ENCODE results near the gene RALGAPA2. TPM values are rescaled to one million over a fixed set of nuclear protein-coding genes. Genes with fewer than 3 reads are reported as not detected.
A peak's percentile ranks its signal among the peaks of the same experiment; 100 is the strongest.
"Not testable (repeated sequence)": the region's sequence is repeated elsewhere in the genome, so short reads cannot be mapped to it uniquely, and the experiment has no call there.

RALGAPA2 gene
- total RNA-seq, 1 donor from 2014 or later: 22.1 TPM

- Mint-ChIP-seq H3K4me3 (ENCODE audit: low read depth) (no peak overlapping the region), H3K36me3 (ENCODE audit: low read depth) (peaks cover 29% of the 10 kb centered on the region), H3K4me1 (ENCODE audit: low read depth) (peaks cover 34% of the 10 kb centered on the region), H3K9me3 (no peaks in the 10 kb centered on the region), H3K27ac (no peak overlapping the region), H3K27me3 (ENCODE audit: low read depth) (no peaks in the 10 kb centered on the region)
- intact Hi-C loops (cut with micrococcal nuclease): no loop called here
- no peak for DNase-seq (ENCODE audit: low spot score)
Measured at GRCh38 chr20:20548527-20549266, 163.7 kb downstream of the RALGAPA2 start.

- intact Hi-C loops (cut with micrococcal nuclease): loop anchor here (2.0 kb wide), 1 partner anchor 51 kb away; no protein-coding TSS in a partner anchor
- H3K4me1 Mint-ChIP-seq (ENCODE audit: low read depth): peaks cover 34% of the 10 kb centered on the region
- DNase-seq (ENCODE audit: low spot score): no peak
- H3K27me3 Mint-ChIP-seq (ENCODE audit: low read depth): no peaks in the 10 kb centered on the region
- no peak overlapping the region for H3K27ac Mint-ChIP-seq
- H3K36me3 Mint-ChIP-seq (ENCODE audit: low read depth): peaks cover 26% of the 10 kb centered on the region
- no peak overlapping the region for H3K4me3 Mint-ChIP-seq (ENCODE audit: low read depth)
- no peaks in the 10 kb centered on the region for H3K9me3 Mint-ChIP-seq
Measured at GRCh38 chr20:20547876-20548266, 164.6 kb downstream of the RALGAPA2 start.

GRCh38 chr20:20547221-20547875, 165.1 kb downstream of the RALGAPA2 start:
- H3K36me3 Mint-ChIP-seq (ENCODE audit: low read depth): peaks cover 25% of the 10 kb centered on the region
- peaks cover 34% of the 10 kb centered on the region for H3K4me1 Mint-ChIP-seq (ENCODE audit: low read depth)
- H3K27me3 Mint-ChIP-seq (ENCODE audit: low read depth): no peaks in the 10 kb centered on the region
- H3K9me3 Mint-ChIP-seq: no peaks in the 10 kb centered on the region
- intact Hi-C loops (cut with micrococcal nuclease): loop anchor here (2.0 kb wide), 1 partner anchor 51 kb away; no protein-coding TSS in a partner anchor
- no peak overlapping the region for H3K27ac Mint-ChIP-seq
- DNase-seq (ENCODE audit: low spot score): no peak
- no peak overlapping the region for H3K4me3 Mint-ChIP-seq (ENCODE audit: low read depth)

GRCh38 chr20:20546402-20546801, 166.0 kb downstream of the RALGAPA2 start:
- H3K4me1 Mint-ChIP-seq (ENCODE audit: low read depth): peaks cover 33% of the 10 kb centered on the region
- H3K27me3 Mint-ChIP-seq (ENCODE audit: low read depth): no peaks in the 10 kb centered on the region
- no peak overlapping the region for H3K4me3 Mint-ChIP-seq (ENCODE audit: low read depth)
- DNase-seq (ENCODE audit: low spot score): no peak
- H3K36me3 Mint-ChIP-seq (ENCODE audit: low read depth): peaks cover 25% of the 10 kb centered on the region
- H3K27ac Mint-ChIP-seq: no peak overlapping the region
- no peaks in the 10 kb centered on the region for H3K9me3 Mint-ChIP-seq
- intact Hi-C loops (cut with micrococcal nuclease): loop anchor here (2.0 kb wide), 1 partner anchor 50 kb away; no protein-coding TSS in a partner anchor

GRCh38 chr20:20543348-20543747, 169.1 kb downstream of the RALGAPA2 start:
- H3K9me3 Mint-ChIP-seq; intact Hi-C loops (cut with micrococcal nuclease); H3K27me3 Mint-ChIP-seq (ENCODE audit: low read depth); H3K27ac Mint-ChIP-seq; DNase-seq (ENCODE audit: low spot score); H3K4me3 Mint-ChIP-seq (ENCODE audit: low read depth): not testable (repeated sequence)
- Mint-ChIP-seq H3K36me3 (ENCODE audit: low read depth) (peaks cover 25% of the 10 kb centered on the region), H3K4me1 (ENCODE audit: low read depth) (peaks cover 19% of the 10 kb centered on the region)

GRCh38 chr20:20536240-20536933, 176.1 kb downstream of the RALGAPA2 start:
- Mint-ChIP-seq H3K4me3 (ENCODE audit: low read depth) (no peak overlapping the region), H3K9me3 (no peaks in the 10 kb centered on the region), H3K4me1 (ENCODE audit: low read depth) (peaks cover 2% of the 10 kb centered on the region), H3K27ac (no peak overlapping the region), H3K36me3 (ENCODE audit: low read depth) (peaks cover 2% of the 10 kb centered on the region), H3K27me3 (ENCODE audit: low read depth) (no peaks in the 10 kb centered on the region)
- intact Hi-C loops (cut with micrococcal nuclease): no loop called here
- DNase-seq (ENCODE audit: low spot score): no peak

- Mint-ChIP-seq H3K4me3 (ENCODE audit: low read depth) (no peak overlapping the region), H3K9me3 (no peaks in the 10 kb centered on the region), H3K27me3 (ENCODE audit: low read depth) (no peaks in the 10 kb centered on the region), H3K27ac (no peak overlapping the region), H3K36me3 (ENCODE audit: low read depth) (peaks cover 2% of the 10 kb centered on the region), H3K4me1 (ENCODE audit: low read depth) (peaks cover 2% of the 10 kb centered on the region)
- DNase-seq (ENCODE audit: low spot score): no peak
- intact Hi-C loops (cut with micrococcal nuclease): no loop called here
Measured at GRCh38 chr20:20535051-20535450, 177.4 kb downstream of the RALGAPA2 start.

- H3K27me3 Mint-ChIP-seq (ENCODE audit: low read depth): no peaks in the 10 kb centered on the region
- H3K36me3 Mint-ChIP-seq (ENCODE audit: low read depth): no peaks in the 10 kb centered on the region
- H3K4me1 Mint-ChIP-seq (ENCODE audit: low read depth): peaks cover 4% of the 10 kb centered on the region
- no peak for DNase-seq (ENCODE audit: low spot score)
- H3K27ac Mint-ChIP-seq: no peak overlapping the region
- intact Hi-C loops (cut with micrococcal nuclease): no loop called here
- H3K4me3 Mint-ChIP-seq (ENCODE audit: low read depth): no peak overlapping the region
- H3K9me3 Mint-ChIP-seq: no peaks in the 10 kb centered on the region
Measured at GRCh38 chr20:20531283-20531682, 181.2 kb downstream of the RALGAPA2 start.

GRCh38 chr20:20530428-20531151, 181.9 kb downstream of the RALGAPA2 start:
- no peak for DNase-seq (ENCODE audit: low spot score)
- H3K27ac Mint-ChIP-seq: peak overlapping the region; percentile 35
- H3K27me3 Mint-ChIP-seq (ENCODE audit: low read depth): no peaks in the 10 kb centered on the region
- H3K4me1 Mint-ChIP-seq (ENCODE audit: low read depth): peaks cover 4% of the 10 kb centered on the region
- no peaks in the 10 kb centered on the region for H3K36me3 Mint-ChIP-seq (ENCODE audit: low read depth)
- intact Hi-C loops (cut with micrococcal nuclease): no loop called here
- H3K4me3 Mint-ChIP-seq (ENCODE audit: low read depth): no peak overlapping the region
- no peaks in the 10 kb centered on the region for H3K9me3 Mint-ChIP-seq

- no peak for DNase-seq (ENCODE audit: low spot score)
- H3K4me3 Mint-ChIP-seq (ENCODE audit: low read depth): no peak overlapping the region
- no peaks in the 10 kb centered on the region for H3K27me3 Mint-ChIP-seq (ENCODE audit: low read depth)
- H3K27ac Mint-ChIP-seq: no peak overlapping the region
- no peaks in the 10 kb centered on the region for H3K36me3 Mint-ChIP-seq (ENCODE audit: low read depth)
- peaks cover 4% of the 10 kb centered on the region for H3K4me1 Mint-ChIP-seq (ENCODE audit: low read depth)
- intact Hi-C loops (cut with micrococcal nuclease): no loop called here
- no peaks in the 10 kb centered on the region for H3K9me3 Mint-ChIP-seq
Measured at GRCh38 chr20:20529597-20529996, 182.8 kb downstream of the RALGAPA2 start.

- Mint-ChIP-seq H3K9me3 (no peaks in the 10 kb centered on the region), H3K36me3 (ENCODE audit: low read depth) (no peaks in the 10 kb centered on the region), H3K4me1 (ENCODE audit: low read depth) (peaks cover 4% of the 10 kb centered on the region), H3K4me3 (ENCODE audit: low read depth) (no peak overlapping the region), H3K27ac (no peak overlapping the region), H3K27me3 (ENCODE audit: low read depth) (no peaks in the 10 kb centered on the region)
- DNase-seq (ENCODE audit: low spot score): no peak
- intact Hi-C loops (cut with micrococcal nuclease): no loop called here
Measured at GRCh38 chr20:20528861-20529260, 183.6 kb downstream of the RALGAPA2 start.

GRCh38 chr20:20527661-20528060, 184.8 kb downstream of the RALGAPA2 start:
- intact Hi-C loops (cut with micrococcal nuclease): no loop called here
- no peak overlapping the region for H3K4me3 Mint-ChIP-seq (ENCODE audit: low read depth)
- H3K9me3 Mint-ChIP-seq: no peaks in the 10 kb centered on the region
- no peaks in the 10 kb centered on the region for H3K36me3 Mint-ChIP-seq (ENCODE audit: low read depth)
- no peak overlapping the region for H3K27ac Mint-ChIP-seq
- H3K27me3 Mint-ChIP-seq (ENCODE audit: low read depth): no peaks in the 10 kb centered on the region
- peaks cover 4% of the 10 kb centered on the region for H3K4me1 Mint-ChIP-seq (ENCODE audit: low read depth)
- no peak for DNase-seq (ENCODE audit: low spot score)
